Measurements from ENCODE around the gene TNS3. TPM values are rescaled to one million over a fixed set of nuclear protein-coding genes. Genes with fewer than 3 reads are reported as not detected.
A peak's percentile ranks its signal among the peaks of the same experiment; 100 is the strongest.

Gene TNS3
- total RNA-seq, 3 donors from 2014 or later, result 69.1 to 98.9 (median 69.9) TPM

- no peaks in the 10 kb centered on the region for H3K9me3 ChIP-seq
- peak; percentile 49 for ATAC-seq
- DNase-seq, result no peak
- H3K4me1 ChIP-seq (ENCODE audit: low read depth), result peaks cover 42% of the 10 kb centered on the region
- no peak overlapping the region for H3K4me3 ChIP-seq
- TF ChIP-seq, protein P1, sequence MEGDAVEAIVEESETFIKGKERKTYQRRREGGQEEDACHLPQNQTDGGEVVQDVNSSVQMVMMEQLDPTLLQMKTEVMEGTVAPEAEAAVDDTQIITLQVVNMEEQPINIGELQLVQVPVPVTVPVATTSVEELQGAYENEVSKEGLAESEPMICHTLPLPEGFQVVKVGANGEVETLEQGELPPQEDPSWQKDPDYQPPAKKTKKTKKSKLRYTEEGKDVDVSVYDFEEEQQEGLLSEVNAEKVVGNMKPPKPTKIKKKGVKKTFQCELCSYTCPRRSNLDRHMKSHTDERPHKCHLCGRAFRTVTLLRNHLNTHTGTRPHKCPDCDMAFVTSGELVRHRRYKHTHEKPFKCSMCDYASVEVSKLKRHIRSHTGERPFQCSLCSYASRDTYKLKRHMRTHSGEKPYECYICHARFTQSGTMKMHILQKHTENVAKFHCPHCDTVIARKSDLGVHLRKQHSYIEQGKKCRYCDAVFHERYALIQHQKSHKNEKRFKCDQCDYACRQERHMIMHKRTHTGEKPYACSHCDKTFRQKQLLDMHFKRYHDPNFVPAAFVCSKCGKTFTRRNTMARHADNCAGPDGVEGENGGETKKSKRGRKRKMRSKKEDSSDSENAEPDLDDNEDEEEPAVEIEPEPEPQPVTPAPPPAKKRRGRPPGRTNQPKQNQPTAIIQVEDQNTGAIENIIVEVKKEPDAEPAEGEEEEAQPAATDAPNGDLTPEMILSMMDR (IDR thresholded peaks at IDR 0.05), result no peak
- H3K36me3 ChIP-seq (ENCODE audit: low read depth), result no peaks in the 10 kb centered on the region
- intact Hi-C loops (cut with DNase I, micrococcal nuclease), result no loop called here
These were observed 176.5 kb downstream of the TNS3 start for GRCh38 chr7:47405286-47405904.

GRCh38 chr7:47404010-47404409, 177.9 kb downstream of the TNS3 start:
- Histone ChIP-seq H3K36me3 (ENCODE audit: low read depth) (no peaks in the 10 kb centered on the region), H3K4me1 (ENCODE audit: low read depth) (peaks cover 42% of the 10 kb centered on the region), H3K4me3 (no peak overlapping the region), H3K9me3 (no peaks in the 10 kb centered on the region)
- TF ChIP-seq, protein P1 (IDR thresholded peaks at IDR 0.05), result no peak
- intact Hi-C loops (cut with DNase I, micrococcal nuclease), result no loop called here
- ATAC-seq (no peak), DNase-seq (no peak)

DNA sequence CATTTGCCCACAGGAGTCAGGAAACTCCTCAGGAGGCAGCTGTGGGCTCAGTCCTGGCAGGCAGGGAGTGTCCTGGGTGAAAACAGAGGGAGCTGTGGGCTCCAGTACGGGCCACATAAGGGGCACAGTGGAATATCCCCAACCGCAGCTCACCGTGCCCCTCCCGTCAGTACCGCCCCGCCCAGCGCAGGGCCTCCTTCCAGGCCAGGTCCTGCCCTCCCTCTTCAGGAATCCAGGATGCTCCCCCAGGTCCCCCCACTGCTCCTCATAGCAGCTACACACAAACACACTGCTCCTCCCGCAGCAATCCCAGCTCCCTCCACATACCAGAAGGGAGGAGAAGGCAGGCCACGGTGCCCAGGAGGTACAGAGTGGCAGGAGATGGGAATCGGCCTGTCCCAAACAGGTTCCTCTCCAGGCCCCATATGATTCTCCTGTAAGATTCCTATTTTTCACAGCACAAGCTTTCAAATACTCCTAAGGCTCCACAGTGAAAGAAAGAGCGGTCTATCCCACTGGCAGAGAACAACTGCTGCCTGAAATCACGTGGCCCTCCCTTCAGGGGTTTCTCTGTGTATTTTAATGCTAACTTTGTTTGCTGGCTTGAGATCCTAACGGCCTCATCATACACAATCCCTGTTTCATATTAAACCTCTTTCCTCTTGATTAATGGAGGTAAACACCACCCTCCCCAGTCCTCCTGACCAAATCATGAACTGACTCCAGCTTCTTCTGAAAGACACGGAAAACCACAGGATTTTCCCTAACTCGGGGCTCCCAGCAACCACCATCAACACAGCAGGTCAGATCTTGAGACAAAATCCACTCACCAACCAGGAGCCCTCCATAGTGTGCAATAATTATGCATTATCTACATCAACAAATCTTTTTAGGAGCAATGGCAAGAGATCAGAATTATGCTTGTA, 178.7 kb downstream of the TNS3 start:
- DNase-seq, result no peak
- intact Hi-C loops (cut with DNase I, micrococcal nuclease), result no loop called here
- no peak for ATAC-seq
- H3K9me3 ChIP-seq, result no peaks in the 10 kb centered on the region
- TF ChIP-seq, protein P1 (IDR thresholded peaks at IDR 0.05), result no peak
- H3K4me1 ChIP-seq (ENCODE audit: low read depth), result peaks cover 36% of the 10 kb centered on the region
- no peak overlapping the region for H3K4me3 ChIP-seq
- H3K36me3 ChIP-seq (ENCODE audit: low read depth), result no peaks in the 10 kb centered on the region

- Histone ChIP-seq H3K9me3 (no peaks in the 10 kb centered on the region), H3K36me3 (ENCODE audit: low read depth) (no peaks in the 10 kb centered on the region), H3K4me1 (ENCODE audit: low read depth) (peaks cover 23% of the 10 kb centered on the region), H3K4me3 (no peak overlapping the region)
- no peak for DNase-seq
- intact Hi-C loops (cut with DNase I, micrococcal nuclease), result no loop called here
- no peak for ATAC-seq
- TF ChIP-seq, protein P1 (IDR thresholded peaks at IDR 0.05), result no peak
These were observed 180.0 kb downstream of the TNS3 start for GRCh38 chr7:47401611-47402570.

DNA sequence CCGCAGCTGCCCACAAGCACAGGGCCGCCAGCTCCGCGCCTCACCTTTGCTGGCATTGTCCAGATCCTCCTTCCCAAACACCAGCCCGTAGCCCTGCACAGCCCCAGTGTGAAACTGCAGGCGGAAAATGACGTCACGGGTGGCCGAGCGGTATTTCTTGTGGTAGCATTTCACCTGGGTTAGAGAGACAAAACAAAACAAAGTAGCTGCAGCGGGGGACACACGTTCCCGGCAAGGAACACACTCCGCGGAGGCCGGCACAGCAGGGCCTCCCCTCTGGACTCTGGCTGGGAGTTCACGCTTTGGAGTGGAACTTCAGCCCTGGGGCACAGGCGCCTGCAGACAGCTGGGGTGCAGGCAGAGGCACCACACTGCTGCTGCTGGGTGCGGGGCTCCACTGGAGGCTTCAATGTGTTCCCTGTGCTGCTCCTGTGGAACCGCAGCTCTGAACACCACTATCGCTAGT, 181.1 kb downstream of the TNS3 start:
- DNase-seq (no peak), ATAC-seq (no peak)
- intact Hi-C loops (cut with DNase I, micrococcal nuclease), result no loop called here
- Histone ChIP-seq H3K36me3 (ENCODE audit: low read depth) (peaks cover 4% of the 10 kb centered on the region), H3K4me1 (ENCODE audit: low read depth) (peaks cover 13% of the 10 kb centered on the region), H3K4me3 (no peak overlapping the region), H3K9me3 (no peaks in the 10 kb centered on the region)
- TF ChIP-seq, protein P1 (IDR thresholded peaks at IDR 0.05), result no peak

Measured in mucosa of descending colon (tissue), 3 donors.